Ishikawa (cell line): ENCODE results near the gene HNRNPL.

Source experiments
- CEBPB ChIP-seq: IDR thresholded peaks from 2 replicates; pipeline ENCODE4 v1.6.1; 2012
- CREB1 ChIP-seq: IDR thresholded peaks from 2 replicates; pipeline ENCODE4 v1.6.1; 2012; ENCODE audit warnings: low read depth
- EGR1 ChIP-seq: IDR thresholded peaks from 2 replicates; pipeline ENCODE4 v1.6.1; 2012
- EP300 ChIP-seq: IDR thresholded peaks from 2 replicates; pipeline ENCODE4 v1.6.1; 2012; ENCODE audit warnings: borderline replicate concordance
- FOXM1 ChIP-seq: IDR thresholded peaks from 2 replicates; pipeline ENCODE4 v1.6.1; 2012; ENCODE audit warnings: low read depth, borderline replicate concordance
- MAX ChIP-seq: IDR thresholded peaks from 2 replicates; pipeline ENCODE4 v1.6.1; 2012
- NFIC ChIP-seq: IDR thresholded peaks from 2 replicates; pipeline ENCODE4 v1.6.1; 2012
- RAD21 ChIP-seq: IDR thresholded peaks from 2 replicates; pipeline ENCODE4 v1.6.1; 2012; ENCODE audit warnings: low read depth
- TAF1 ChIP-seq: IDR thresholded peaks from 2 replicates; pipeline ENCODE4 v1.6.1; 2012; ENCODE audit warnings: low read depth, mild to moderate bottlenecking
- TCF12 ChIP-seq: IDR thresholded peaks from 2 replicates; pipeline ENCODE4 v1.6.1; 2012; ENCODE audit warnings: low read depth
- TEAD4 ChIP-seq: IDR thresholded peaks from 2 replicates; pipeline ENCODE4 v1.6.1; 2012
- YY1 ChIP-seq: IDR thresholded peaks from 2 replicates; pipeline ENCODE4 v1.6.1; 2012; ENCODE audit warnings: low read depth
- ZBTB7A ChIP-seq: IDR thresholded peaks from 2 replicates; pipeline ENCODE4 v1.6.1; 2012; ENCODE audit warnings: low read depth
- TF ChIP-seq, protein P1 (sequence below): IDR thresholded peaks from 2 replicates; pipeline ENCODE4 v1.6.1; 2012
- TF ChIP-seq, protein P2 (sequence below): IDR thresholded peaks from 2 replicates; pipeline ENCODE4 v1.6.1; 2012; ENCODE audit warnings: low read depth, mild to moderate bottlenecking

The HNRNPL gene

DNA sequence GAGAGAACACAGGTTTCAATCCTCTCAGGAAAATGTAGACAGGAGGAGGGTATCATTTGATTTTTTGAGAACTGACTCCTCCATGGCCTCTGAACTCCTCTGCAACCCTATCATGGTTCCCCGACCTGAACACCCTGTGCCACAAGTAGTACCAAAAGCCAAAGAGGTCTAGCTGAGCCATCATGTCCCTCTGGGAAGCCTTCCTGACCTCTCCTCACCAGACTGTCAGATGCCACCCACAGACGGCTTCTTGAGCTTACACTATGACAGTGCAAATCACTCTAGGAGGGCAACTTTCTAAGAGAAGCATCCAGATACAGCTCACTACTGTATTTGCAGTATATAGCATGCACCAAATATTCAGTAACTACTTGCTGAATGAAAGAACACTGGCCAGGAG, 3.7 kb downstream of the HNRNPL start:
- TF ChIP-seq TCF12 (no peak), RAD21 (no peak), YY1 (no peak), EGR1 (no peak), CREB1 (no peak), TEAD4 (no peak)
- TF ChIP-seq, protein P1, sequence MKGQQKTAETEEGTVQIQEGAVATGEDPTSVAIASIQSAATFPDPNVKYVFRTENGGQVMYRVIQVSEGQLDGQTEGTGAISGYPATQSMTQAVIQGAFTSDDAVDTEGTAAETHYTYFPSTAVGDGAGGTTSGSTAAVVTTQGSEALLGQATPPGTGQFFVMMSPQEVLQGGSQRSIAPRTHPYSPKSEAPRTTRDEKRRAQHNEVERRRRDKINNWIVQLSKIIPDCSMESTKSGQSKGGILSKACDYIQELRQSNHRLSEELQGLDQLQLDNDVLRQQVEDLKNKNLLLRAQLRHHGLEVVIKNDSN = no peak

DNA sequence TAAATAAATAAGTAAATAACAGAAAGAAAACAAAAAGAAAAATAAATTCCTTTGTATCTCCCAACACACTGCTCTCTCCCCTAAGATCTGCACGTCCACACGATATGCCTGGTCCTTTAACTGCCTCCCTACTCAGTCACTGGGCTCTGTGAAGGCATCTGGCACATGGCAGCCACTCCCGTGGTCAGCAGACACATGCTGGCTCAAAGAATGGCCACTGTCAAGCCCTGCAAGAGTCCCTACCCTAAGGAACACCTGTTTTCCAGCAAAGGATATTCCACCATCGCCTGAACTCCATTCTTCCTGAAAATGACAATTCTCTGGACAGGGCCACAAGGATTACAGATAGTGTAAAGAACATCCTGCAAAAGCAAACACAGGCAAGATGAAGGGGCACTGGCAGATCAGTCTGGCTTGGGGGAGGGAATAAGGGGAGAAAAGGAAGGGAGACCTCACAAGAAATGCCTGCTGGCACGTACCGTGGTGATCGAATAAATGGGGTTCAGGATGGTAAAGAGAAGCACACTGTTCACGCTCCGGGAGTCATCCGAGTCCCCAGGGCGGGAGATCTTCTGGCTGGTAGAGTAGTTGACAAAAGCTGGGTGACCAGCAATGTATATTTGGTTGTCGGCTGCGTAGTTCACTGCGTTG, 4.3 kb downstream of the HNRNPL start:
- TF ChIP-seq CREB1 (no peak), CEBPB (no peak), RAD21 (no peak), NFIC (no peak), ZBTB7A (no peak), TEAD4 (no peak), TAF1 (no peak), EGR1 (no peak), YY1 (no peak), FOXM1 (no peak), TCF12 (no peak), MAX (no peak)
- TF ChIP-seq, protein P2, sequence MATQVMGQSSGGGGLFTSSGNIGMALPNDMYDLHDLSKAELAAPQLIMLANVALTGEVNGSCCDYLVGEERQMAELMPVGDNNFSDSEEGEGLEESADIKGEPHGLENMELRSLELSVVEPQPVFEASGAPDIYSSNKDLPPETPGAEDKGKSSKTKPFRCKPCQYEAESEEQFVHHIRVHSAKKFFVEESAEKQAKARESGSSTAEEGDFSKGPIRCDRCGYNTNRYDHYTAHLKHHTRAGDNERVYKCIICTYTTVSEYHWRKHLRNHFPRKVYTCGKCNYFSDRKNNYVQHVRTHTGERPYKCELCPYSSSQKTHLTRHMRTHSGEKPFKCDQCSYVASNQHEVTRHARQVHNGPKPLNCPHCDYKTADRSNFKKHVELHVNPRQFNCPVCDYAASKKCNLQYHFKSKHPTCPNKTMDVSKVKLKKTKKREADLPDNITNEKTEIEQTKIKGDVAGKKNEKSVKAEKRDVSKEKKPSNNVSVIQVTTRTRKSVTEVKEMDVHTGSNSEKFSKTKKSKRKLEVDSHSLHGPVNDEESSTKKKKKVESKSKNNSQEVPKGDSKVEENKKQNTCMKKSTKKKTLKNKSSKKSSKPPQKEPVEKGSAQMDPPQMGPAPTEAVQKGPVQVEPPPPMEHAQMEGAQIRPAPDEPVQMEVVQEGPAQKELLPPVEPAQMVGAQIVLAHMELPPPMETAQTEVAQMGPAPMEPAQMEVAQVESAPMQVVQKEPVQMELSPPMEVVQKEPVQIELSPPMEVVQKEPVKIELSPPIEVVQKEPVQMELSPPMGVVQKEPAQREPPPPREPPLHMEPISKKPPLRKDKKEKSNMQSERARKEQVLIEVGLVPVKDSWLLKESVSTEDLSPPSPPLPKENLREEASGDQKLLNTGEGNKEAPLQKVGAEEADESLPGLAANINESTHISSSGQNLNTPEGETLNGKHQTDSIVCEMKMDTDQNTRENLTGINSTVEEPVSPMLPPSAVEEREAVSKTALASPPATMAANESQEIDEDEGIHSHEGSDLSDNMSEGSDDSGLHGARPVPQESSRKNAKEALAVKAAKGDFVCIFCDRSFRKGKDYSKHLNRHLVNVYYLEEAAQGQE = no peak
- TF ChIP-seq, protein P1 = no peak

- no peak for TF ChIP-seq CREB1
- TF ChIP-seq, protein P2 = no peak
- no peak for TF ChIP-seq YY1
- no peak for TF ChIP-seq FOXM1
- no peak for TF ChIP-seq ZBTB7A
- TF ChIP-seq RAD21 = no peak
- no peak for TF ChIP-seq CEBPB
- TF ChIP-seq TAF1 = no peak
- TF ChIP-seq, protein P1 = no peak
- TF ChIP-seq EP300 = no peak
- TF ChIP-seq MAX = no peak
- TF ChIP-seq NFIC = no peak
- no peak for TF ChIP-seq TEAD4
- no peak for TF ChIP-seq EGR1
- no peak for TF ChIP-seq TCF12
Measured at GRCh38 chr19:38844093-38844686, 5.6 kb downstream of the HNRNPL start.

- TF ChIP-seq TEAD4 (no peak), CEBPB (no peak), RAD21 (no peak), TAF1 (no peak), NFIC (no peak), ZBTB7A (no peak), MAX (no peak), EGR1 (no peak), FOXM1 (no peak), EP300 (no peak), CREB1 (no peak), YY1 (no peak)
- TF ChIP-seq, protein P1 = no peak
- TF ChIP-seq, protein P2 = no peak
Measured at GRCh38 chr19:38843175-38843758, 6.5 kb downstream of the HNRNPL start.
